T-helper 1 cell treated with Interleukin-12 subunit alpha and Interleukin-12 subunit beta and Interleukin-4 antibody, amounts not matched to agents 30 ng/mL and 1 ng/mL, for 36 hours (primary cell): ENCODE results near the gene MSANTD1. TPM values are rescaled to one million over a fixed set of nuclear protein-coding genes. Genes with fewer than 3 reads are reported as not detected.

Experiments used
- intact Hi-C: fragments of 100-400 bp; cut with micrococcal nuclease; formaldehyde crosslinking; loops from one replicate; pipeline ENCODE4 v1.15.1; 2024
- total RNA-seq: library from RNA; stranded (reverse); gene quantifications from 2 replicates; pipeline ENCODE4 v1.2.3, GENCODE V29; 2022

The MSANTD1 gene
- total RNA-seq = 2.1 and 2.2 TPM in 2 replicates

DNA sequence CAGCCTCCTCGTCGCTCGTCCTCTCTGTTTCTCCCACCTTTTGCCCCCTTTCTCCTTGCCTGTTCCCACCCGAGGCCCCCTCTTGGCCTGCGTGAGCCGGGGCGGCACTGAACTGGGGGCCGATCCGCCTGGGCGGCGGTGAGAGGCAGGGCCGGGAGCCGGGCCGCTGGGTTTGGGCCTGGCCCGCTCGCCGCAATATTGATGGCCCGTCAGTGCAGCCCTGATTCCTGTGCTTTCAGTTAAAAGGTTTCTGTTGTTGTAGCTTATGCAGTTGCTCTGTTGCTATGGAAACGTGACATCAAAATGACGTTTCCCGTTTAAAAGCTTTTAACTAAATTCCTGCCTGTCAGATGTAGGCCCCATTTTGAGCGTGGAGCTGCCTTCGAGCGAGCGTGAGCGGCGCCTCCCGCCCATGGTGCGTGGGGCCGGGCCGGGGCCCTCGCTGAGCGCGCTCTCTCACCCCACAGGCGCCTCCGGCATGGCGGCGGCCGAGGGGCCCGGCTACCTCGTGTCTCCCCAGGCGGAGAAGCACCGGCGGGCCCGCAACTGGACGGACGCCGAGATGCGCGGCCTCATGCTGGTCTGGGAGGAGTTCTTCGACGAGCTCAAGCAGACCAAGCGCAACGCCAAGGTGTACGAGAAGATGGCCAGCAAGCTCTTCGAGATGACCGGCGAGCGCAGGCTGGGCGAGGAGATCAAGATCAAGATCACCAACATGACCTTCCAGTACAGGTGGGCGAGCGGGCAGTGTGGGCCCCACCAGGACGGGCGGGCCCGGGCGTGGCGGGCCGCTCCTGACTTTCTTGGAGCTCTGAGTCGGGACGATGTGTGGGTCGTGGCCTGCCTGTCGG, at the start of gene MSANTD1:
TSS of gene MSANTD1 (plus strand) at position 349 of the 851 bp plus-strand sequence. CDS start at position 413, 64 bp downstream.
- intact Hi-C loops = loop anchor here (10.0 kb wide), 1 partner anchor 54 kb away; no protein-coding TSS in a partner anchor

DNA sequence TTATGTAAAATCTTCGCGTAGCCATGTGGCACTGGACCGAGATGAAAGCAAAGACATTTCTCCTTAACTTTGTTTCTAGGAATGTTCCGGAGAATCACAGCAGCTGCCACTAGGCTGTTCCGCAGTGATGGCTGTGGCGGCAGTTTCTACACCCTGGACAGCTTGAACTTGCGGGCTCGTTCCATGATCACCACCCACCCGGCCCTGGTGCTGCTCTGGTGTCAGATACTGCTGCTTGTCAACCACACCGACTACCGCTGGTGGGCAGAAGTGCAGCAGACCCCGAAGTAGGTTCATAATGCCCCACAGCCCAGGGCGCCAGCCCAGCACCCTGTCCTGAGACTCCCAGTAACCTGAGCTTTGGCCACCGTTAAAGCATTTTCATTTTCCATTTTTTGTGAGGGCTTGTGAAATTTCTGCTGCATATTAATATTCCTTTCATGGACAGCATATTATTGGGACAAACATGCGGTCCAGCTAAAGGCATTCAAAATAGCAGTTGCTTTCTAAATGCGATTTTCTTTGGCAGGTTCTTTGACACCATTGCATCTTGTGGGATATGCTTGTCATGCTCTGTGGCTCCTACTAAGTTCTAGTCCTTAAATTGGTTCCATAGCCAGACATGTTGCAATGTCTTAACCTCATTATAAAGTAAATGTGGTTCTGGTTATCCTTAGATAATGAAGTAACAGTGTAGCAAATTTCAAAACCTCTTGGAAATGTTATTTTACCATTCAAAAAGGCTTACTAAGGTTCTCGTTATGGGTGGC, 49.1 kb upstream of the MSANTD1 start:
- intact Hi-C loops = loop anchor here (5.0 to 10.0 kb wide), 3 partner anchors 45 to 757 kb away; partner anchors contain the start of genes GRK4, MSANTD1 and NOP14

DNA sequence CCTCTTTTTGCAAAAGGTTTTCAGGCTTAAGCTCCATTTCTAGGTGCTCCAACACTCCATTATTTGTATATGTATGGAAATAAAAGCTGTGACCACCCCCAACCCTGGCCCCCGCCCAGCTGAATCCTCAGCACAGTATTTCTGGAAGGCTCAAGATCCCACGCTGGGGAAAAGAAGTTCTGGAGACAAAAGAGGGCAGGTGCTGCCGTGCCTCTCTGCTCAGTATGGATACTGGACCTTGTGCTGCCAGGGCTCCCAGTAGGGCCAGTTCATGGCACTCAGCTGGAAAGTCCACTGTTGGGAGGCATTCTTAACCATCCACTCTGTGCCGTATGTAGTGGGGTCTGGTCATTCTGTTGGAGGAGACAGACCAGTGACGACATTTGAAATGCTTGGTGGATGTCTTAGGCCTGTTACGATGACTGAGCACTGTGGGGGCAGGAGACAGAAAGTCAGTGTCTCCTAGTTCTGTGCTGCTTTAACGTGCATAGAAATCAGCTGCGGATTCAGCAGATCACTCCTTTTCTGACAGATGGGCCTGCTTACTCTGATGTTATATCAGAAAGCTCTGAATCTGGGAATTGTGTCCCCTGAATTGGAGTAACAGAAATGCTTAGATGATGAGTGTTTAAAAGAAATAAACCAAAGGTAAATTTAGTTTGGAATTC, 48.4 kb upstream of the MSANTD1 start:
- intact Hi-C loops = loop anchor here (5.0 kb wide), 2 partner anchors 238 to 757 kb away; partner anchors contain the start of genes GRK4 and NOP14

- intact Hi-C loops = loop anchor here (1.0 to 5.0 kb wide), 6 partner anchors 8 to 755 kb away; partner anchors contain the start of genes GRK4 and NOP14
These were observed 46.9 kb upstream of the MSANTD1 start for GRCh38 chr4:3201718-3202702.

GRCh38 chr4:3202836-3203820, 45.8 kb upstream of the MSANTD1 start:
- intact Hi-C loops = loop anchor here (1.0 to 5.0 kb wide), 6 partner anchors 9 to 754 kb away; partner anchors contain the start of genes GRK4 and NOP14

- intact Hi-C loops = loop anchor here (2.0 to 5.0 kb wide), 3 partner anchors 97 to 753 kb away; partner anchors contain the start of genes GRK4 and NOP14
These were observed 45.0 kb upstream of the MSANTD1 start for GRCh38 chr4:3203971-3204431.

DNA sequence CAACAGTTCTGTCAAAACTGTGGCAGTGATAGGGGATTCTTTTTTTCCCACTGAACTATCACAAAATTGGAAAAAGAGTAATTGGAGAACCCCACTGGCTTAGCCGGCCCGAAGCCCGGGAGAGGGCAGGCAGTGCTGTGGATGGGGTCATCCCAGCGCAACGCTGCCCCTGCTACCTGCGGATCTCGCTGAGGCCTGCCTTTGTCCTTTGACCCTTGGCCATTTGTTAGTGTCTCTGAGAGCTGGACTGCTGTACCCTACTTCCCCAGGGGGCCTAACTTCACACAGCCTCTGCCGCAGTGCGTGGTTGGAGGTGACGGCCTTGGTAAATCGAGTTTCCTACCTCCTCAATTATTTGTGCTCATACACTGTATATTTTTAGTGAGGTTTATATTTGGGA, 43.0 kb upstream of the MSANTD1 start:
- intact Hi-C loops = no loop called here

GRCh38 chr4:3206439-3207100, 42.4 kb upstream of the MSANTD1 start:
- intact Hi-C loops = no loop called here

GRCh38 chr4:3207531-3208037, 41.4 kb upstream of the MSANTD1 start:
- intact Hi-C loops = no loop called here

GRCh38 chr4:3208826-3209225, 40.1 kb upstream of the MSANTD1 start:
- intact Hi-C loops = no loop called here

- intact Hi-C loops = no loop called here
These were observed 39.2 kb upstream of the MSANTD1 start for GRCh38 chr4:3209551-3210325.

GRCh38 chr4:3210467-3210866, 38.5 kb upstream of the MSANTD1 start:
- intact Hi-C loops = no loop called here

GRCh38 chr4:3211866-3212265, 37.1 kb upstream of the MSANTD1 start:
- intact Hi-C loops = no loop called here

DNA sequence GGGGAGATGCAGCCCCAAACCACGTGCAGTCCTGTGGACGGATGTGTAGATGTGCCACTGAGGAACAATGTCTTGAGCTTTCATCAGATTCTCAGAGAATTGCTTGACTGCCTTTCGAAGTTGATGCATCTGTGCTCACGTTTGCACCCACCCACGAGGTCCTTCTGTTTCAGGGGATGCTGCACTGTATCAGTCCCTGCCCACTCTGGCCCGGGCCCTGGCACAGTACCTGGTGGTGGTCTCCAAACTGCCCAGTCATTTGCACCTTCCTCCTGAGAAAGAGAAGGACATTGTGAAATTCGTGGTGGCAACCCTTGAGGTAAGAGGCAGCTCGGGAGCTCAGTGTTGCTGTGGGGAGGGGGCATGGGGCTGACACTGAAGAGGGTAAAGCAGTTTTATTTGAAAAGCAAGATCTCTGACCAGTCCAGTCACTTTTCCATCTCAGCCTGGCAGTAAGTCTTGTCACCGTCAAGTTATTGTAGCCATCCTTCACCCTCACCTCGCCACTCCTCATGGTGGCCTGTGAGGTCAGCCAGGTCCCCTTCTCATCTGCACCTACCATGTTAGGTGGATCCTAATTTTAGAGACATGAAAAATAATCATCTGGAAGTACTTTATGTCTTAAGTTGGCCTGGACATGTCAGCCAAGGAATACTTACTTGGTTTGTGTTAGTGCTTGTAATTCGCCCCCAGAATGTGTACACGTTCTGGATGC, 36.4 kb upstream of the MSANTD1 start:
- intact Hi-C loops = no loop called here

DNA sequence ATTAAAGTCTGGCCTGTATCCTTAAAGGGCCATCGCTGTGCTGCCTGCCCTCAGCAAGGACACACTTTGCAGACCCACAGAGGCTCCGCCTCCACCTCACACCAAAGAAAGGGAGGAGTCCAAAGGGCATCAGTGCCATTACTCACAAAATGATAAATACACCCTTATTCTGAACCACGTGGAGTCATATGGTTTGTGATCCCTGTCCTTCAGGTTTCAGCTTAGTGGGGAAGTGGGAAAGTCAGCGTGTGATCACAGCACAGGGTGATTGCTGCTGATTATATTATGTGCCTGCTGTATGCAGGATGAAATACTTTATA, 35.9 kb upstream of the MSANTD1 start:
- intact Hi-C loops = no loop called here

GRCh38 chr4:3213661-3214250, 35.2 kb upstream of the MSANTD1 start:
- intact Hi-C loops = no loop called here
